OCI-LY1 (cell line): ENCODE data around the gene TNNC1.

ENCODE experiments used
- H2AFZ ChIP-seq: fragments of 200-600 bp; sonication (generic), shearing (Covaris generic); 2 replicates; pipeline ENCODE4 v1.6.0; 2014; ENCODE audit warnings: antibody characterized with exemption, mild to moderate bottlenecking, low read length
- H3F3A ChIP-seq: fragments of 200-600 bp; sonication (generic), shearing (Covaris generic); 2 replicates; pipeline ENCODE4 v1.6.0; 2014; ENCODE audit warnings: mild to moderate bottlenecking, antibody characterized with exemption, low read length, moderate library complexity; ENCODE audit not compliant: insufficient read depth
- H3K27ac ChIP-seq: fragments of 200-600 bp; sonication (generic); 2 replicates; pipeline ENCODE4 v1.5.1; 2014; ENCODE audit warnings: low read length, mixed run types, mild to moderate bottlenecking, low read depth; ENCODE audit not compliant: poor library complexity, severe bottlenecking
- H3K27me3 ChIP-seq: fragments of 200-600 bp; sonication (generic); 2 replicates; pipeline ENCODE4 v1.6.0; 2014; ENCODE audit warnings: antibody characterized with exemption, mild to moderate bottlenecking, low read length, moderate library complexity; ENCODE audit not compliant: insufficient read depth
- H3K36me3 ChIP-seq: fragments of 200-600 bp; sonication (generic); 2 replicates; pipeline ENCODE4 v1.6.1; 2014; ENCODE audit warnings: mild to moderate bottlenecking, antibody characterized with exemption, low read length, moderate library complexity, mixed read lengths; ENCODE audit not compliant: insufficient read depth
- H3K4me1 ChIP-seq: fragments of 200-600 bp; sonication (generic); 2 replicates; pipeline ENCODE4 v1.5.1; 2014; ENCODE audit warnings: mild to moderate bottlenecking, low read length, moderate library complexity; ENCODE audit not compliant: insufficient read depth, severe bottlenecking
- H3K4me2 ChIP-seq: fragments of 200-600 bp; sonication (generic), shearing (Covaris generic); 2 replicates; pipeline ENCODE4 v1.6.1; 2014; ENCODE audit warnings: low read length
- H3K4me3 ChIP-seq: fragments of 200-600 bp; sonication (generic); 2 replicates; pipeline ENCODE4 v1.5.1; 2014; ENCODE audit warnings: low read length, low read depth, mild to moderate bottlenecking, mixed read lengths; ENCODE audit not compliant: poor library complexity, severe bottlenecking
- H3K79me2 ChIP-seq: fragments of 200-600 bp; shearing (Covaris generic); 2 replicates; pipeline ENCODE4 v1.6.1; 2016; ENCODE audit warnings: mixed run types, low read length, mixed read lengths; ENCODE audit not compliant: insufficient read depth
- H3K9ac ChIP-seq: fragments of 200-600 bp; sonication (generic), shearing (Covaris generic); 2 replicates; pipeline ENCODE4 v1.6.1; 2014; ENCODE audit warnings: mild to moderate bottlenecking, low read length, mixed read lengths
- H3K9me2 ChIP-seq: fragments of 200-600 bp; sonication (generic), shearing (Covaris generic); 2 replicates; pipeline ENCODE4 v1.6.1; 2014; ENCODE audit warnings: low read depth, mild to moderate bottlenecking, low read length, mixed read lengths
- H3K9me3 ChIP-seq: fragments of 200-600 bp; shearing (Covaris generic); 2 replicates; pipeline ENCODE4 v1.6.1; 2014; ENCODE audit warnings: low read length, mixed read lengths
- H4K20me1 ChIP-seq: fragments of 200-600 bp; sonication (generic), shearing (Covaris generic); 2 replicates; pipeline ENCODE4 v1.6.0; 2016; ENCODE audit warnings: mild to moderate bottlenecking, low read length; ENCODE audit not compliant: insufficient read depth
- EZH2 ChIP-seq: fragments of 200-600 bp; sonication (generic), shearing (Covaris generic); IDR thresholded peaks from 2 replicates; pipeline ENCODE4 v1.8.0; 2017; ENCODE audit warnings: borderline replicate concordance, mixed run types, mild to moderate bottlenecking, antibody characterized with exemption, low read length, moderate library complexity, mixed read lengths
- TF ChIP-seq, protein P1 (sequence below): fragments of 200-600 bp; sonication (generic), shearing (Covaris generic); IDR thresholded peaks from 2 replicates; pipeline ENCODE4 v1.5.1; 2017; ENCODE audit warnings: mild to moderate bottlenecking, antibody characterized with exemption, low read length, moderate library complexity, mixed read lengths

Gene TNNC1

DNA sequence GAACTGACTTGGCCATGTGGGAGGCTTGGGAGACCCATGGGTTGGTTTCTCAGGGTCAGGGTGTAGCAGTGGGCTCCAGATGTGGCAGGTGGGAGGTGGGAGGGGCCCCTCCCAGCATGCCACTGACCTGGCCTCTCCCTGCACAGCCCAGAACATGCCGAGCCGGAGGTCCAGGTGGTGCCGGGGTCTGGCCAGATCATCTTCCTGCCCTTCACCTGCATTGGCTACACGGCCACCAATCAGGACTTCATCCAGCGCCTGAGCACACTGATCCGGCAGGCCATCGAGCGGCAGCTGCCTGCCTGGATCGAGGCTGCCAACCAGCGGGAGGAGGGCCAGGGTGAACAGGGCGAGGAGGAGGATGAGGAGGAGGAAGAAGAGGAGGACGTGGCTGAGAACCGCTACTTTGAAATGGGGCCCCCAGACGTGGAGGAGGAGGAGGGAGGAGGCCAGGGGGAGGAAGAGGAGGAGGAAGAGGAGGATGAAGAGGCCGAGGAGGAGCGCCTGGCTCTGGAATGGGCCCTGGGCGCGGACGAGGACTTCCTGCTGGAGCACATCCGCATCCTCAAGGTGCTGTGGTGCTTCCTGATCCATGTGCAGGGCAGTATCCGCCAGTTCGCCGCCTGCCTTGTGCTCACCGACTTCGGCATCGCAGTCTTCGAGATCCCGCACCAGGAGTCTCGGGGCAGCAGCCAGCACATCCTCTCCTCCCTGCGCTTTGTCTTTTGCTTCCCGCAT is 33.4 kb upstream of the TNNC1 start:
- TF ChIP-seq, protein P1, sequence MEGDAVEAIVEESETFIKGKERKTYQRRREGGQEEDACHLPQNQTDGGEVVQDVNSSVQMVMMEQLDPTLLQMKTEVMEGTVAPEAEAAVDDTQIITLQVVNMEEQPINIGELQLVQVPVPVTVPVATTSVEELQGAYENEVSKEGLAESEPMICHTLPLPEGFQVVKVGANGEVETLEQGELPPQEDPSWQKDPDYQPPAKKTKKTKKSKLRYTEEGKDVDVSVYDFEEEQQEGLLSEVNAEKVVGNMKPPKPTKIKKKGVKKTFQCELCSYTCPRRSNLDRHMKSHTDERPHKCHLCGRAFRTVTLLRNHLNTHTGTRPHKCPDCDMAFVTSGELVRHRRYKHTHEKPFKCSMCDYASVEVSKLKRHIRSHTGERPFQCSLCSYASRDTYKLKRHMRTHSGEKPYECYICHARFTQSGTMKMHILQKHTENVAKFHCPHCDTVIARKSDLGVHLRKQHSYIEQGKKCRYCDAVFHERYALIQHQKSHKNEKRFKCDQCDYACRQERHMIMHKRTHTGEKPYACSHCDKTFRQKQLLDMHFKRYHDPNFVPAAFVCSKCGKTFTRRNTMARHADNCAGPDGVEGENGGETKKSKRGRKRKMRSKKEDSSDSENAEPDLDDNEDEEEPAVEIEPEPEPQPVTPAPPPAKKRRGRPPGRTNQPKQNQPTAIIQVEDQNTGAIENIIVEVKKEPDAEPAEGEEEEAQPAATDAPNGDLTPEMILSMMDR = no peak
- TF ChIP-seq EZH2 = no peak
- Histone ChIP-seq H3K4me3 (no peak overlapping the region), H3K36me3 (peaks cover 63% of the 10 kb centered on the region; the same call in 1 of the 2 replicates), H3K4me2 (no peak overlapping the region), H3K27ac (no peak overlapping the region), H3K4me1 (no peaks in the 10 kb centered on the region), H3K9me3 (no peaks in the 10 kb centered on the region), H2AFZ (no peak overlapping the region), H4K20me1 (no peaks in the 10 kb centered on the region), H3K27me3 (no peaks in the 10 kb centered on the region), H3K9me2 (no peaks in the 10 kb centered on the region), H3K79me2 (no peaks in the 10 kb centered on the region), H3K9ac (no peak overlapping the region), H3F3A (no peaks in the 10 kb centered on the region)

- Histone ChIP-seq H3K36me3 (peaks cover 65% of the 10 kb centered on the region; the same call in 1 of the 2 replicates), H3F3A (no peaks in the 10 kb centered on the region), H3K27ac (no peak overlapping the region), H3K9me3 (no peaks in the 10 kb centered on the region), H3K9ac (no peak overlapping the region), H3K4me1 (no peaks in the 10 kb centered on the region), H3K4me2 (no peak overlapping the region), H3K9me2 (no peaks in the 10 kb centered on the region), H3K79me2 (no peaks in the 10 kb centered on the region), H3K4me3 (no peak overlapping the region), H4K20me1 (no peaks in the 10 kb centered on the region), H2AFZ (no peak overlapping the region), H3K27me3 (no peaks in the 10 kb centered on the region)
- no peak for TF ChIP-seq EZH2
- TF ChIP-seq, protein P1 = no peak
These were observed 31.0 kb upstream of the TNNC1 start for GRCh38 chr3:52484680-52485461.

- Histone ChIP-seq H3F3A (no peaks in the 10 kb centered on the region), H3K27me3 (no peaks in the 10 kb centered on the region), H3K9ac (no peak overlapping the region), H3K4me3 (no peak overlapping the region), H3K9me3 (no peaks in the 10 kb centered on the region), H3K4me1 (no peaks in the 10 kb centered on the region), H3K36me3 (peaks cover 65% of the 10 kb centered on the region; the same call in 1 of the 2 replicates), H3K9me2 (no peaks in the 10 kb centered on the region), H2AFZ (no peak overlapping the region), H3K4me2 (no peak overlapping the region), H3K27ac (no peak overlapping the region), H4K20me1 (no peaks in the 10 kb centered on the region), H3K79me2 (no peaks in the 10 kb centered on the region)
- TF ChIP-seq, protein P1 = no peak
- TF ChIP-seq EZH2 = no peak
These were observed 29.9 kb upstream of the TNNC1 start for GRCh38 chr3:52483577-52484381.
